ENCODE measurements around the gene EEF1A2.

The EEF1A2 gene

GRCh38 chr20:63536997-63537524 lies 38.2 kb upstream of the EEF1A2 start, which contains the start of gene PTK6:
Gene PTK6 (minus strand): TSS chr20:63537376. CDS start chr20:63537314, 62 bp downstream.
- no peak for DNase-seq (ENCODE audit: low spot score)

GRCh38 chr20:63536241-63536977 lies 37.5 kb upstream of the EEF1A2 start:
- DNase-seq (ENCODE audit: low spot score): no peak

GRCh38 chr20:63534831-63535651 lies 36.2 kb upstream of the EEF1A2 start:
- DNase-seq (ENCODE audit: low spot score): no peak

- no peak for DNase-seq (ENCODE audit: low spot score)
Observed at GRCh38 chr20:63534427-63534830, 35.5 kb upstream of the EEF1A2 start.

GRCh38 chr20:63533871-63534393 lies 35.0 kb upstream of the EEF1A2 start:
- no peak for DNase-seq (ENCODE audit: low spot score)

- no peak for DNase-seq (ENCODE audit: low spot score)
Observed at GRCh38 chr20:63533388-63533787, 34.5 kb upstream of the EEF1A2 start.

- no peak for DNase-seq (ENCODE audit: low spot score)
Observed at GRCh38 chr20:63532449-63532971, 33.6 kb upstream of the EEF1A2 start.

- no peak for DNase-seq (ENCODE audit: low spot score)
Observed at GRCh38 chr20:63531686-63532448, 33.0 kb upstream of the EEF1A2 start.

- no peak for DNase-seq (ENCODE audit: low spot score)
Observed at GRCh38 chr20:63530788-63531160, 31.9 kb upstream of the EEF1A2 start.

GRCh38 chr20:63529861-63530787 lies 31.2 kb upstream of the EEF1A2 start:
- no peak for DNase-seq (ENCODE audit: low spot score)

GRCh38 chr20:63529180-63529860 lies 30.4 kb upstream of the EEF1A2 start:
- no peak for DNase-seq (ENCODE audit: low spot score)

- no peak for DNase-seq (ENCODE audit: low spot score)
Observed at GRCh38 chr20:63527184-63527583, 28.3 kb upstream of the EEF1A2 start.

GRCh38 chr20:63525971-63526370 lies 27.1 kb upstream of the EEF1A2 start:
- no peak for DNase-seq (ENCODE audit: low spot score)

- no peak for DNase-seq (ENCODE audit: low spot score)
Observed at GRCh38 chr20:63525185-63525584, 26.3 kb upstream of the EEF1A2 start.

GRCh38 chr20:63522981-63523611 lies 24.2 kb upstream of the EEF1A2 start:
- no peak for DNase-seq (ENCODE audit: low spot score)

- DNase-seq (ENCODE audit: low spot score): no peak
Observed at GRCh38 chr20:63522091-63522868, 23.4 kb upstream of the EEF1A2 start.

GRCh38 chr20:63521602-63522001 lies 22.7 kb upstream of the EEF1A2 start:
- no peak for DNase-seq (ENCODE audit: low spot score)

GRCh38 chr20:63520934-63521601 lies 22.2 kb upstream of the EEF1A2 start:
- DNase-seq (ENCODE audit: low spot score): peak; percentile 65
